Activated CD8-positive, alpha-beta T cell treated with anti-CD3 and anti-CD28 coated beads for 36 hours (primary cell): ENCODE results near the gene PHLDB1. TPM values are rescaled to one million over a fixed set of nuclear protein-coding genes. Genes with fewer than 3 reads are reported as not detected.
"Not testable (repeated sequence)": the region's sequence is repeated elsewhere in the genome, so short reads cannot be mapped to it uniquely, and the experiment has no call there.

Experiments
- ATAC-seq: fragments of 200-7000 bp; cut with Tn5 transposase; one replicate; pipeline ENCODE4 v1.10.0; 2021; ENCODE audit warnings: mild to moderate bottlenecking, moderate library complexity
- CTCF ChIA-PET: fragments of 350-600 bp; sonication (Branson Sonifier 250); formaldehyde crosslinking; loops from one replicate; lab custom pipeline; 2021; ENCODE audit warnings: antibody characterized with exemption; lab: Charles Lee
- POLR2A ChIA-PET: fragments of 350-600 bp; sonication (Branson Sonifier 250); formaldehyde crosslinking; loops from one replicate; lab custom pipeline; 2021; ENCODE audit warnings: antibody characterized with exemption; lab: Charles Lee
- DNase-seq: peaks from one replicate; pipeline ENCODE4 v3.0.0-alpha.2; 2020
- H3K27ac Mint-ChIP-seq: one replicate; pipeline ENCODE4 v1.8.0; 2021; ENCODE audit warnings: mild to moderate bottlenecking, mixed read lengths
- H3K27me3 Mint-ChIP-seq: one replicate; pipeline ENCODE4 v1.8.0; 2021; ENCODE audit warnings: mixed read lengths
- H3K36me3 Mint-ChIP-seq: one replicate; pipeline ENCODE4 v1.8.0; 2021; ENCODE audit warnings: low read depth, mixed read lengths
- H3K4me1 Mint-ChIP-seq: one replicate; pipeline ENCODE4 v1.8.0; 2021; ENCODE audit warnings: low read depth, mixed read lengths
- H3K4me3 Mint-ChIP-seq: one replicate; pipeline ENCODE4 v1.8.0; 2021; ENCODE audit warnings: mild to moderate bottlenecking, moderate library complexity, mixed read lengths
- H3K9me3 Mint-ChIP-seq: one replicate; pipeline ENCODE4 v1.8.0; 2021; ENCODE audit warnings: mixed read lengths
- CTCF ChIP-seq: fragments of 200-600 bp; IDR thresholded peaks from one replicate; pipeline ENCODE4 v1.8.0; 2022; ENCODE audit warnings: antibody characterized with exemption, mild to moderate bottlenecking
- intact Hi-C: fragments of 100-400 bp; cut with micrococcal nuclease; formaldehyde crosslinking; loops from one replicate; pipeline ENCODE4 v1.10.0; 2022
- total RNA-seq, 2 experiments: library from RNA; stranded (reverse); gene quantifications; one replicate each; pipeline ENCODE4 v1.2.3, GENCODE V29; 2021

The PHLDB1 gene
- total RNA-seq, 2 experiments from 2014 or later = 3.0 to 5.1 TPM

DNA sequence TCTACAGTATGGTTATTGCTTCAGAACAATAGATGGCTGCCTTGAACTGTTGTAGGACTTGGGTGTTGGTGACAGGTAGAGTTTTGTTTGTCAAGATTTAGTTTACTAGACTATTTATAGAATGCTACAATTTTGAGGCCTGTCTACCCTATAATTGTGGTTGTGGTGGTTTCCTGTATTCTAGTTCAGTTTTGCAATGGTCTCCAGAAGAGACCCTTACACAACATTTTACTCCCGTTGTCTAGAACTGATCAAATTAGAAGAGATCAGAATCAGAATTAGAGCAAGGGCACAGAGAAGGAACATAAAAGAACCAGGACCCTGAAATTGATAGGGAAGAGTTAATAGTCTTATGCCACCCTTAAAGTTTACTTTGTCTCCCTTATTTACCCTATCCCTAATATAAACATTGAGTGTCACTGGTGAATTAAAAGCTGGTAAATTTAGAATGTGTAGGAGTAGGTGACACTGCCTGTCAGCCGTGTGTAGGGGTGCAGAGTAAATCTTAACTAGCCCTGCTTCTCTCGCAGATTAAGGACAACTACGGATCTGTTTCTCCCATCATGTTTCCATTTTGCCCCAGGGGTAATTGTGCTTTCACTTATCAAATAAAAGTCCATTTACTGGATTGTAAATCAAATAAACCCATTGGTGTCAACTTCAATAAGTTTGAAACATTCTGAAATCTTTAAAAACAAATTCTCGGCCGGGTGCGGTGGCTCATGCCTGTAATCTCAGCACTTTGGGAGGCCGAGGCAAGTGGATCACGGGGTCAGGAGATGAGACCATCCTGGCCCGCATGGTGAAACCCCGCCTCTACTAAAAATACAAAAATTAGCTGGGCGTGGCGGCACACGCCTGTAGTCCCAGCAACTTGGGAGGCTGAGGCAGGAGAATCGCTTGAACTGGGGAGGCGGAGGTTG is 10.9 kb upstream of the PHLDB1 start:
- H3K27ac Mint-ChIP-seq = peak overlapping the region; percentile 16
- no peak for DNase-seq
- ChIA-PET POLR2A (interaction anchor here (1.2 to 1.5 kb wide), 2 partner anchors 11 to 12 kb away, joined by 4 to 5 read pairs; partner anchors contain the start of gene PHLDB1), CTCF (interaction anchor here (1.7 to 5.6 kb wide), 3 partner anchors 12 to 93 kb away, joined by 5 to 177 read pairs (median 45); partner anchors contain the start of gene PHLDB1)
- no peak for TF ChIP-seq CTCF
- H3K4me1 Mint-ChIP-seq = peaks cover 18% of the 10 kb centered on the region
- H3K9me3 Mint-ChIP-seq = no peaks in the 10 kb centered on the region
- H3K4me3 Mint-ChIP-seq = no peak overlapping the region
- intact Hi-C loops = no loop called here
- no peaks in the 10 kb centered on the region for H3K27me3 Mint-ChIP-seq
- ATAC-seq = no peak
- peaks cover 45% of the 10 kb centered on the region for H3K36me3 Mint-ChIP-seq

GRCh38 chr11:118597556-118597955 is 9.9 kb upstream of the PHLDB1 start:
- Mint-ChIP-seq H3K27me3 (no peaks in the 10 kb centered on the region), H3K4me1 (peaks cover 18% of the 10 kb centered on the region), H3K36me3 (peaks cover 53% of the 10 kb centered on the region), H3K4me3 (no peak overlapping the region), H3K9me3 (no peaks in the 10 kb centered on the region), H3K27ac (peak overlapping the region; percentile 43)
- ChIA-PET POLR2A (interaction anchor here (1.0 to 1.5 kb wide), 2 partner anchors 10 to 15 kb away, joined by 5 read pairs; partner anchors contain the start of gene PHLDB1), CTCF (interaction anchor here (1.7 to 5.6 kb wide), 2 partner anchors 14 to 92 kb away, joined by 5 to 45 read pairs; no protein-coding TSS in a partner anchor)
- no peak for ATAC-seq
- DNase-seq = no peak
- intact Hi-C loops = no loop called here
- no peak for TF ChIP-seq CTCF

GRCh38 chr11:118602331-118602730 is 5.1 kb upstream of the PHLDB1 start:
- ATAC-seq = no peak

GRCh38 chr11:118603709-118604108 is 3.7 kb upstream of the PHLDB1 start:
- POLR2A ChIA-PET = interaction anchor here (0.6 to 1.3 kb wide), 3 partner anchors 11 to 418 kb away, joined by 3 to 6 read pairs (median 3); no protein-coding TSS in a partner anchor
- intact Hi-C loops, H3K4me1 Mint-ChIP-seq, ATAC-seq, H3K4me3 Mint-ChIP-seq, H3K9me3 Mint-ChIP-seq, DNase-seq, H3K27ac Mint-ChIP-seq, H3K27me3 Mint-ChIP-seq: not testable (repeated sequence)
- CTCF ChIA-PET = interaction anchor here (1.0 to 11.5 kb wide), 4 partner anchors 8 to 352 kb away, joined by 3 to 177 read pairs (median 6); partner anchors contain the start of gene MPZL3
- peaks cover 19% of the 10 kb centered on the region for H3K36me3 Mint-ChIP-seq

More at GRCh38 chr11:118602331-118602730, 5.1 kb upstream of the PHLDB1 start:
- Mint-ChIP-seq H3K4me1 (no peaks in the 10 kb centered on the region), H3K27ac (peak overlapping the region; percentile 3), H3K27me3 (no peaks in the 10 kb centered on the region), H3K36me3 (peaks cover 25% of the 10 kb centered on the region), H3K4me3 (no peak overlapping the region), H3K9me3 (no peaks in the 10 kb centered on the region)
- ChIA-PET POLR2A (no interaction called here), CTCF (interaction anchor here (0.9 to 1.4 kb wide), 3 partner anchors 10 to 89 kb away, joined by 3 to 7 read pairs (median 3); no protein-coding TSS in a partner anchor)
- no peak for TF ChIP-seq CTCF
- no peak for DNase-seq
- intact Hi-C loops = no loop called here

DNA sequence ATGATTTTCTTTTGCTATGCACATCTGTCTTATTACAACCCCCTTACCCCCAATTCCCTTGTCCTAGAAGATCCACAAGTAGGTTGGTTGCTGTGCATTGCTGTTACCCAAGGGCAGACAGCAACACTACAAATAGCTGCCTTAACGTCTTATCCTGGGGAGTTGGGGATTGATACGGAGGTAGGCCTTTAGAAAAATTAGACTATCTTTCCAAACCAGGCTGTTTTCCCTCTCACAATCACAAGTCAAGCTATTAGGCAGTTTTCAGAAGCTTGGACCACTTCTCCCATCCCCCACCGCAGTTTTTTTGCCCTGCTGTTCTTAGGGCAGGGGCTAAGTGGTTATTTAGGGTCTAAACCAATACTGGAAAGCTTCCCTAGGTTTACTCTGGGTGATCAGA is 2.8 kb upstream of the PHLDB1 start:
- no peak overlapping the region for H3K4me3 Mint-ChIP-seq
- no peaks in the 10 kb centered on the region for H3K9me3 Mint-ChIP-seq
- DNase-seq (no peak), ATAC-seq (no peak)
- H3K27me3 Mint-ChIP-seq = peaks cover 10% of the 10 kb centered on the region
- ChIA-PET POLR2A (interaction anchor here (1.3 to 1.9 kb wide), 2 partner anchors 9 to 12 kb away, joined by 3 to 5 read pairs; no protein-coding TSS in a partner anchor), CTCF (interaction anchor here (0.9 to 11.5 kb wide), 3 partner anchors 9 to 85 kb away, joined by 3 to 177 read pairs (median 6); no protein-coding TSS in a partner anchor)
- peaks cover 11% of the 10 kb centered on the region for H3K4me1 Mint-ChIP-seq
- peaks cover 18% of the 10 kb centered on the region for H3K36me3 Mint-ChIP-seq
- TF ChIP-seq CTCF = no peak
- intact Hi-C loops = no loop called here
- no peak overlapping the region for H3K27ac Mint-ChIP-seq
